HL-60 (cell line): ENCODE measurements around the gene DHRS9.

Experiments used
- POLR2AphosphoS5 ChIP-seq: IDR thresholded peaks from 2 replicates; pipeline ENCODE4 v1.6.1; 2012; ENCODE audit warnings: low read depth
- TF ChIP-seq, protein P1 (sequence below): IDR thresholded peaks from one replicate; pipeline ENCODE4 v1.5.1; 2011; ENCODE audit warnings: low read length, control low read depth, inconsistent platforms; ENCODE audit not compliant: insufficient read depth

DNA sequence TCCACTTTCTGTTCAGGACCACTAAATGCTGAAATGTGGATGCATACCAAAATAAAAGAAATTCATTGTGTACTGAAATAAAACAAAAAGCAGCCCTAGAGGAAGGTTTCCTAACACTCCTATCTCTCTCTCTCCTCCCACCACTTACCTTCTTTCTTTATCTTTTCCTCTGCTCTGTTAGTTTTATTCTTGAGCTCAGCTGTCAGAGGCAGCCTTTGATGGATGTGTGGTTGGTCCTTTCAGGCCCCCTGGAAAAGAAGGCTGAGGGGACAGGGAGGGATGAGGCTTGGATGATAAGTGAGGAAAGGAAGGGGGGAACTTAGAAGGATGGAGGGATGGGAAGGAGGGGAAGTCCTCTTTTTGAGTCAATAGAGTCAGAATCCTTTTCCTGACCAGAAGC is 47.6 kb downstream of the DHRS9 start:
- TF ChIP-seq, protein P1, sequence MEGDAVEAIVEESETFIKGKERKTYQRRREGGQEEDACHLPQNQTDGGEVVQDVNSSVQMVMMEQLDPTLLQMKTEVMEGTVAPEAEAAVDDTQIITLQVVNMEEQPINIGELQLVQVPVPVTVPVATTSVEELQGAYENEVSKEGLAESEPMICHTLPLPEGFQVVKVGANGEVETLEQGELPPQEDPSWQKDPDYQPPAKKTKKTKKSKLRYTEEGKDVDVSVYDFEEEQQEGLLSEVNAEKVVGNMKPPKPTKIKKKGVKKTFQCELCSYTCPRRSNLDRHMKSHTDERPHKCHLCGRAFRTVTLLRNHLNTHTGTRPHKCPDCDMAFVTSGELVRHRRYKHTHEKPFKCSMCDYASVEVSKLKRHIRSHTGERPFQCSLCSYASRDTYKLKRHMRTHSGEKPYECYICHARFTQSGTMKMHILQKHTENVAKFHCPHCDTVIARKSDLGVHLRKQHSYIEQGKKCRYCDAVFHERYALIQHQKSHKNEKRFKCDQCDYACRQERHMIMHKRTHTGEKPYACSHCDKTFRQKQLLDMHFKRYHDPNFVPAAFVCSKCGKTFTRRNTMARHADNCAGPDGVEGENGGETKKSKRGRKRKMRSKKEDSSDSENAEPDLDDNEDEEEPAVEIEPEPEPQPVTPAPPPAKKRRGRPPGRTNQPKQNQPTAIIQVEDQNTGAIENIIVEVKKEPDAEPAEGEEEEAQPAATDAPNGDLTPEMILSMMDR: no peak
- TF ChIP-seq POLR2AphosphoS5: no peak
